Activated naive CD4-positive, alpha-beta T cell treated with anti-CD3 and anti-CD28 coated beads, Interleukin-2, amount 50 U/mL, for 72 hours (primary cell): ENCODE data around the gene DGKB. TPM values are rescaled to one million over a fixed set of nuclear protein-coding genes. Genes with fewer than 3 reads are reported as not detected.

Source experiments
- ATAC-seq, 2 donors: fragments of 150-1000 bp; cut with Tn5 transposase; 2 replicates each; pipeline ENCODE4 v1.10.0; 2021; ENCODE audit warnings: mild to moderate bottlenecking in 2 of 2, moderate library complexity in 2 of 2
- DNase-seq, 2 donors: peaks; one replicate each; pipeline ENCODE4 v3.0.0; 2021 to 2022; ENCODE audit warnings: low spot score in 2 of 2
- H3K27ac Mint-ChIP-seq, 2 donors: one replicate each; pipeline ENCODE4 v1.8.0; 2022; ENCODE audit warnings: mild to moderate bottlenecking in 2 of 2, mixed read lengths in 2 of 2
- H3K36me3 Mint-ChIP-seq, 2 donors: one replicate each; pipeline ENCODE4 v1.8.0; 2022; ENCODE audit warnings: mixed read lengths in 2 of 2
- H3K9me3 Mint-ChIP-seq, 2 donors: one replicate each; pipeline ENCODE4 v1.8.0; 2022; ENCODE audit warnings: mixed read lengths in 2 of 2
- total RNA-seq, 2 donors: library from RNA; stranded (reverse); gene quantifications; one replicate each; pipeline ENCODE4 v1.2.3, GENCODE V29; 2022

The DGKB gene
- total RNA-seq, 2 donors from 2014 or later = not detected

- Mint-ChIP-seq H3K9me3 (peaks cover 0 to 4% of the 10 kb centered on the region in 2 donors), H3K27ac (no peak overlapping the region), H3K36me3 (no peaks in the 10 kb centered on the region)
- ATAC-seq = no peak
- DNase-seq = no peak
Measured at GRCh38 chr7:14137676-14138075, 764.9 kb downstream of the DGKB start.

- ATAC-seq = no peak
- Mint-ChIP-seq H3K9me3 (peaks cover 0 to under 1% of the 10 kb centered on the region in 2 donors), H3K27ac (no peak overlapping the region)
Measured at GRCh38 chr7:14133752-14134151, 768.8 kb downstream of the DGKB start.

GRCh38 chr7:14125998-14126397, 776.6 kb downstream of the DGKB start:
- Mint-ChIP-seq H3K36me3 (no peaks in the 10 kb centered on the region), H3K9me3 (no peaks in the 10 kb centered on the region), H3K27ac (no peak overlapping the region)
- ATAC-seq (no peak), DNase-seq (no peak)

More at GRCh38 chr7:14133752-14134151, 768.8 kb downstream of the DGKB start:
- DNase-seq = no peak
- no peaks in the 10 kb centered on the region for H3K36me3 Mint-ChIP-seq

- H3K9me3 Mint-ChIP-seq = no peaks in the 10 kb centered on the region
- ATAC-seq (no peak), DNase-seq (no peak)
- H3K36me3 Mint-ChIP-seq = no peaks in the 10 kb centered on the region
- no peak overlapping the region for H3K27ac Mint-ChIP-seq
Measured at GRCh38 chr7:14124716-14125115, 777.8 kb downstream of the DGKB start.

GRCh38 chr7:14123923-14124322, 778.6 kb downstream of the DGKB start:
- Mint-ChIP-seq H3K27ac (no peak overlapping the region), H3K36me3 (no peaks in the 10 kb centered on the region), H3K9me3 (no peaks in the 10 kb centered on the region)
- no peak for ATAC-seq
- no peak for DNase-seq

GRCh38 chr7:14115701-14116100, 786.9 kb downstream of the DGKB start:
- peaks cover 5 to 10% of the 10 kb centered on the region in 2 donors for H3K9me3 Mint-ChIP-seq
- DNase-seq (no peak), ATAC-seq (no peak)
- H3K36me3 Mint-ChIP-seq = no peaks in the 10 kb centered on the region
- no peak overlapping the region for H3K27ac Mint-ChIP-seq

GRCh38 chr7:14104861-14105260, 797.7 kb downstream of the DGKB start:
- Mint-ChIP-seq H3K27ac (no peak overlapping the region), H3K9me3 (peaks cover 3% of the 10 kb centered on the region in 2 donors), H3K36me3 (no peaks in the 10 kb centered on the region)
- ATAC-seq (no peak), DNase-seq (no peak)

GRCh38 chr7:14096159-14096558, 806.4 kb downstream of the DGKB start:
- no peak for DNase-seq
- ATAC-seq = no peak
- H3K36me3 Mint-ChIP-seq = no peaks in the 10 kb centered on the region
- H3K9me3 Mint-ChIP-seq = no peaks in the 10 kb centered on the region
- no peak overlapping the region for H3K27ac Mint-ChIP-seq

- no peaks in the 10 kb centered on the region for H3K36me3 Mint-ChIP-seq
- ATAC-seq (no peak), DNase-seq (no peak)
- H3K27ac Mint-ChIP-seq = no peak overlapping the region
- H3K9me3 Mint-ChIP-seq = no peaks in the 10 kb centered on the region
Measured at GRCh38 chr7:14095233-14095950, 807.2 kb downstream of the DGKB start.
